Breast epithelium (tissue), 3 donors: ENCODE results near the gene RPN1.

Source experiments
- CTCF ChIP-seq, 3 donors: fragments of 450-650 bp; IDR thresholded peaks; one replicate each; pipeline ENCODE4 v1.5.1; 2016 to 2017; ENCODE audit warnings: antibody characterized with exemption in 3 of 3, mild to moderate bottlenecking in 3 of 3, moderate library complexity in 3 of 3
- POLR2A ChIP-seq: fragments of 450-650 bp; IDR thresholded peaks from one replicate; pipeline ENCODE4 v1.6.1; 2016; ENCODE audit warnings: antibody characterized with exemption, mild to moderate bottlenecking, moderate library complexity

- no peak for TF ChIP-seq CTCF (IDR thresholded peaks at IDR 0.05)
- TF ChIP-seq POLR2A: no peak
Measured at GRCh38 chr3:128605091-128606046, 45.2 kb downstream of the RPN1 start.
